B cell (primary cell): ENCODE data around the gene COX6A2. TPM values are rescaled to one million over a fixed set of nuclear protein-coding genes. Genes with fewer than 3 reads are reported as not detected.

ENCODE experiments used
- ATAC-seq: fragments of 200-7000 bp; cut with Tn5 transposase; one replicate; pipeline ENCODE4 v1.10.0; 2021; ENCODE audit warnings: low read depth, mild to moderate bottlenecking, moderate number of reproducible peaks, moderate library complexity
- CTCF ChIA-PET: fragments of 350-600 bp; sonication (Branson Sonifier 250); formaldehyde crosslinking; loops from one replicate; lab custom pipeline; 2021; ENCODE audit warnings: antibody characterized with exemption, inconsistent platforms; lab: Charles Lee
- POLR2A ChIA-PET: fragments of 350-600 bp; sonication (Branson Sonifier 250); formaldehyde crosslinking; loops from one replicate; lab custom pipeline; 2021; ENCODE audit warnings: antibody characterized with exemption; lab: Charles Lee
- DNase-seq: peaks from one replicate; pipeline ENCODE4 v3.0.0; 2013
- H2AFZ ChIP-seq: 2 replicates; pipeline ENCODE4 v1.6.1; 2012; ENCODE audit warnings: mild to moderate bottlenecking, low read depth, low read length; ENCODE audit not compliant: insufficient read depth, poor library complexity, severe bottlenecking
- H3K27ac ChIP-seq, 2 donors: 1 replicate in 1 of 2; 2 replicates in 1 of 2; pipeline ENCODE4 v1.5.1; 2012 to 2013; ENCODE audit warnings: low read length in 2 of 2, mild to moderate bottlenecking in 2 of 2, moderate library complexity in 1 of 2
- H3K27me3 ChIP-seq, 4 experiments: fragments of 200-600 bp in 1 of 4; sonication (generic) in 1 of 4; replicated peaks in 1 of 4; 1 replicate in 2 of 4; 2 replicates in 2 of 4; pipeline versions ENCODE4 v1.6.1 to v1.7.0; 2013 to 2016; ENCODE audit warnings: low read length in 3 of 4, mild to moderate bottlenecking in 2 of 4, mixed read lengths in 1 of 4, moderate library complexity in 1 of 4; ENCODE audit not compliant: insufficient read depth in 4 of 4, control insufficient read depth in 3 of 4; ENCODE audit errors: control extremely low read depth in 1 of 4
- H3K36me3 ChIP-seq, 2 experiments: replicated peaks in 1 of 2; 1 replicate in 1 of 2; 2 replicates in 1 of 2; pipeline versions ENCODE4 v1.6.1 to v1.7.1; 2013; ENCODE audit warnings: low read length in 1 of 2; ENCODE audit not compliant: insufficient read depth in 2 of 2, control insufficient read depth in 1 of 2; ENCODE audit errors: control extremely low read depth in 1 of 2, extremely low read depth in 1 of 2
- H3K4me1 ChIP-seq, 2 donors: fragments of 200-600 bp in 1 of 2; sonication (generic) in 1 of 2; 1 replicate in 1 of 2; 2 replicates in 1 of 2; pipeline versions ENCODE4 v1.5.1 to v1.6.1; 2013 to 2017; ENCODE audit warnings: low read length in 2 of 2; ENCODE audit not compliant: control insufficient read depth in 2 of 2, insufficient read depth in 2 of 2
- H3K4me2 ChIP-seq: replicated peaks from 2 replicates; pipeline ENCODE3; 2012; ENCODE audit warnings: mild to moderate bottlenecking, low read depth, low read length; ENCODE audit not compliant: poor library complexity, severe bottlenecking
- H3K4me3 ChIP-seq, 5 experiments: fragments of 200-600 bp in 1 of 5; sonication (generic) in 1 of 5; 1 replicate in 3 of 5; 2 replicates in 2 of 5; pipeline versions ENCODE4 v1.5.1 to v1.7.0; 2011 to 2016; ENCODE audit warnings: low read length in 4 of 5, mild to moderate bottlenecking in 4 of 5, low read depth in 2 of 5, control low read depth in 1 of 5, moderate library complexity in 1 of 5; ENCODE audit not compliant: insufficient read depth in 1 of 5; ENCODE audit errors: control extremely low read depth in 1 of 5, extremely low read depth in 1 of 5
- H3K79me2 ChIP-seq: fragments of 200-600 bp; sonication (generic); one replicate; pipeline ENCODE4 v1.6.0; 2016; ENCODE audit warnings: low read length; ENCODE audit not compliant: control insufficient read depth, insufficient read depth
- H3K9ac ChIP-seq: fragments of 200-600 bp; sonication (generic); 2 replicates; pipeline ENCODE4 v1.6.1; 2017; ENCODE audit warnings: mild to moderate bottlenecking, low read length, moderate library complexity
- H3K9me3 ChIP-seq, 3 donors: one replicate each; pipeline versions ENCODE4 v1.6.1 to v1.7.1; 2013; ENCODE audit warnings: low read length in 2 of 3; ENCODE audit not compliant: control insufficient read depth in 2 of 3, insufficient read depth in 1 of 3; ENCODE audit errors: control extremely low read depth in 1 of 3
- H4K20me1 ChIP-seq: 2 replicates; pipeline ENCODE4 v1.6.0; 2012; ENCODE audit warnings: mild to moderate bottlenecking, low read length; ENCODE audit not compliant: insufficient read depth, control insufficient read depth, poor library complexity, severe bottlenecking
- H3K27ac Mint-ChIP-seq: one replicate; pipeline ENCODE4 v1.8.0; 2021; ENCODE audit warnings: mixed read lengths
- H3K27me3 Mint-ChIP-seq: one replicate; pipeline ENCODE4 v1.8.0; 2021; ENCODE audit warnings: mixed read lengths
- H3K4me1 Mint-ChIP-seq: one replicate; pipeline ENCODE4 v1.8.0; 2021; ENCODE audit warnings: mixed read lengths
- H3K4me3 Mint-ChIP-seq: one replicate; pipeline ENCODE4 v1.8.0; 2021; ENCODE audit warnings: mixed read lengths
- H3K9me3 Mint-ChIP-seq: one replicate; pipeline ENCODE4 v1.8.0; 2022; ENCODE audit warnings: mixed read lengths; ENCODE audit not compliant: insufficient read depth
- EZH2 ChIP-seq: IDR thresholded peaks from 2 replicates; pipeline ENCODE4 v1.6.1; 2012; ENCODE audit warnings: borderline replicate concordance, low read depth, mild to moderate bottlenecking, moderate library complexity, low read length; ENCODE audit not compliant: insufficient read depth, poor library complexity, severe bottlenecking
- WGBS: methylation state at CpG from one replicate; pipeline ENCODE4 v1.1.5; 2013; ENCODE audit warnings: missing lambda C conversion rate; ENCODE audit not compliant: insufficient coverage; 5-methylcytosine and 5-hydroxymethylcytosine counted together
- intact Hi-C: fragments of 100-400 bp; cut with micrococcal nuclease; formaldehyde crosslinking; loops from one replicate; pipeline ENCODE4 v1.10.0; 2022
- polyA plus RNA-seq: library from polyadenylated mRNA; depleted of rRNA; stranded (reverse); fragments of >200 nt; gene quantifications from 2 replicates; pipeline ENCODE4 v1.2.3, GENCODE V29; 2012
- total RNA-seq, 2 donors: library from RNA; stranded (reverse); fragments of 120-200 nt in 1 of 2; gene quantifications; 1 replicate in 1 of 2; 2 replicates in 1 of 2; pipeline versions ENCODE4 v1.2.3 to v1.2.4, GENCODE V29; 2013 to 2022
- TF ChIP-seq, protein P1 (sequence below): fragments of 200-600 bp; IDR thresholded peaks from one replicate; pipeline ENCODE4 v1.8.0; 2022; ENCODE audit warnings: antibody characterized with exemption, mild to moderate bottlenecking

The COX6A2 gene
- total and polyA plus RNA-seq, 2 donors (not counting 1 experiment from before 2014, with no cell fraction given), result not detected

- Mint-ChIP-seq H3K4me3 (no peak overlapping the region), H3K27ac (no peak overlapping the region), H3K4me1 (peaks cover 12% of the 10 kb centered on the region), H3K27me3 (peaks cover 7% of the 10 kb centered on the region), H3K9me3 (no peaks in the 10 kb centered on the region)
- 66% methylated on average over 2 of the region's 6 CpGs for WGBS
- no peak for DNase-seq
- Histone ChIP-seq H4K20me1 (no peaks in the 10 kb centered on the region), H3K27ac (no peak overlapping the region), H3K9me3 (peaks cover 0 to 13% (median 6%) of the 10 kb centered on the region in 3 donors), H3K4me2 (no peak overlapping the region), H2AFZ (no peak overlapping the region), H3K79me2 (no peaks in the 10 kb centered on the region), H3K4me1 (peaks cover 0 to 7% of the 10 kb centered on the region in 2 donors), H3K9ac (no peak overlapping the region), H3K27me3 (peaks cover 0 to 3% (median 0%) of the 10 kb centered on the region in 4 experiments), H3K4me3 (no peak overlapping the region), H3K36me3 (no peaks in the 10 kb centered on the region)
- TF ChIP-seq, protein P1, sequence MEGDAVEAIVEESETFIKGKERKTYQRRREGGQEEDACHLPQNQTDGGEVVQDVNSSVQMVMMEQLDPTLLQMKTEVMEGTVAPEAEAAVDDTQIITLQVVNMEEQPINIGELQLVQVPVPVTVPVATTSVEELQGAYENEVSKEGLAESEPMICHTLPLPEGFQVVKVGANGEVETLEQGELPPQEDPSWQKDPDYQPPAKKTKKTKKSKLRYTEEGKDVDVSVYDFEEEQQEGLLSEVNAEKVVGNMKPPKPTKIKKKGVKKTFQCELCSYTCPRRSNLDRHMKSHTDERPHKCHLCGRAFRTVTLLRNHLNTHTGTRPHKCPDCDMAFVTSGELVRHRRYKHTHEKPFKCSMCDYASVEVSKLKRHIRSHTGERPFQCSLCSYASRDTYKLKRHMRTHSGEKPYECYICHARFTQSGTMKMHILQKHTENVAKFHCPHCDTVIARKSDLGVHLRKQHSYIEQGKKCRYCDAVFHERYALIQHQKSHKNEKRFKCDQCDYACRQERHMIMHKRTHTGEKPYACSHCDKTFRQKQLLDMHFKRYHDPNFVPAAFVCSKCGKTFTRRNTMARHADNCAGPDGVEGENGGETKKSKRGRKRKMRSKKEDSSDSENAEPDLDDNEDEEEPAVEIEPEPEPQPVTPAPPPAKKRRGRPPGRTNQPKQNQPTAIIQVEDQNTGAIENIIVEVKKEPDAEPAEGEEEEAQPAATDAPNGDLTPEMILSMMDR, result no peak
- TF ChIP-seq EZH2, result no peak
- no peak for ATAC-seq
- CTCF ChIA-PET, result interaction anchor here (1.5 kb wide), 1 partner anchor 13 kb away, joined by 4 read pairs; no protein-coding TSS in a partner anchor
- intact Hi-C loops, result no loop called here
- POLR2A ChIA-PET, result no interaction called here
Measured at GRCh38 chr16:31395647-31396046, 32.5 kb downstream of the COX6A2 start.

DNA sequence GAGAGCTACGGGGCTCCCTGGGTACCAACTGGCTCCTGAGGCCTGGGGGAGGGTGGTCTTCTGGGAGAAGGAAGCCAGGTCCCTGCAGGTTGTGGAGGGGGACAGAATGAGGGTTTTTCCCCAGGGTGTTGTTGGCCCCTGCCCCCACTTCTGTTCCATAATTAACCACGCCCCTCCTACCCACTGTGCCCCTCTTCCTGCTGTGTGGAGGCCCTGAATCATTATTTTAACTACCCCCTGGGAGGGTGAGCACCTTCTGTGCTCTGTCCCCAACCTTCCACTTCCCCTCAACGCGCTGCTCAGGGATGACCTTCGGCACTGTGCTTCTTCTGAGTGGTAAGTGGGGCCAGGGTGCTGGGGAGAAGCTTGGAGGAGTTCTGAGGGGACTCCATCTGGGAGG, 35.1 kb downstream of the COX6A2 start, which contains the start of gene ITGAD:
ITGAD (plus strand) TSS at position 280 of the 400 bp plus-strand sequence; CDS start at position 306, 26 bp downstream.
- POLR2A ChIA-PET, result no interaction called here
- CTCF ChIA-PET, result interaction anchor here (1.2 kb wide), 1 partner anchor 10 kb away, joined by 4 read pairs; no protein-coding TSS in a partner anchor
- no peak for DNase-seq
- Mint-ChIP-seq H3K4me3 (no peak within 1 kb of the TSS), H3K4me1 (no peaks in the 10 kb centered on the region), H3K9me3 (no peaks in the 10 kb centered on the region), H3K27me3 (peaks cover 13% of the 10 kb centered on the region), H3K27ac (no peak within 1 kb of the TSS)
- Histone ChIP-seq H3K4me1 (no peaks in the 10 kb centered on the region), H3K79me2 (no peaks in the 10 kb centered on the region), H2AFZ (no peak within 1 kb of the TSS), H3K4me2 (no peak within 1 kb of the TSS), H3K27me3 (peaks cover 0 to 3% (median 0%) of the 10 kb centered on the region in 4 experiments), H3K36me3 (no peaks in the 10 kb centered on the region), H3K9ac (no peak within 1 kb of the TSS), H3K9me3 (no peaks in the 10 kb centered on the region), H3K4me3 (no peak within 1 kb of the TSS), H4K20me1 (no peaks in the 10 kb centered on the region), H3K27ac (no peak within 1 kb of the TSS)
- no peak for ATAC-seq
- 10% methylated on average over 3 of the region's 5 CpGs for WGBS
- intact Hi-C loops, result no loop called here
- TF ChIP-seq, protein P1, result no peak
- no peak for TF ChIP-seq EZH2
